Effector CD4-positive, alpha-beta T cell (primary cell): ENCODE data around the gene GALNTL6.

Source experiments
- DNase-seq: peaks from one replicate; pipeline ENCODE4 v3.0.0-alpha.2; 2020

The GALNTL6 gene

GRCh38 chr4:172127168-172127567 is 314.0 kb downstream of the GALNTL6 start:
- no peak for DNase-seq

- DNase-seq: no peak
Observed at GRCh38 chr4:172129593-172129992, 316.4 kb downstream of the GALNTL6 start.

GRCh38 chr4:172134521-172134920 is 321.3 kb downstream of the GALNTL6 start:
- no peak for DNase-seq

GRCh38 chr4:172141025-172141424 is 327.8 kb downstream of the GALNTL6 start:
- no peak for DNase-seq

GRCh38 chr4:172142281-172142741 is 329.1 kb downstream of the GALNTL6 start:
- no peak for DNase-seq

GRCh38 chr4:172143605-172144314 is 330.6 kb downstream of the GALNTL6 start:
- no peak for DNase-seq

- DNase-seq: no peak
Observed at GRCh38 chr4:172147687-172148086, 334.5 kb downstream of the GALNTL6 start.

- no peak for DNase-seq
Observed at GRCh38 chr4:172149329-172149728, 336.1 kb downstream of the GALNTL6 start.

- DNase-seq: no peak
Observed at GRCh38 chr4:172152284-172152683, 339.1 kb downstream of the GALNTL6 start.

- no peak for DNase-seq
Observed at GRCh38 chr4:172153719-172154118, 340.5 kb downstream of the GALNTL6 start.

GRCh38 chr4:172155838-172156345 is 342.7 kb downstream of the GALNTL6 start:
- DNase-seq: no peak

- DNase-seq: no peak
Observed at GRCh38 chr4:172157946-172158345, 344.7 kb downstream of the GALNTL6 start.

- DNase-seq: no peak
Observed at GRCh38 chr4:172163215-172163614, 350.0 kb downstream of the GALNTL6 start.

- no peak for DNase-seq
Observed at GRCh38 chr4:172168888-172169287, 355.7 kb downstream of the GALNTL6 start.

- DNase-seq: no peak
Observed at GRCh38 chr4:172169871-172170270, 356.7 kb downstream of the GALNTL6 start.

- DNase-seq: no peak
Observed at GRCh38 chr4:172173206-172173605, 360.0 kb downstream of the GALNTL6 start.

- DNase-seq: no peak
Observed at GRCh38 chr4:172177382-172177781, 364.2 kb downstream of the GALNTL6 start.

GRCh38 chr4:172188248-172188988 is 375.2 kb downstream of the GALNTL6 start:
- DNase-seq: no peak

GRCh38 chr4:172202480-172203076 is 389.4 kb downstream of the GALNTL6 start:
- no peak for DNase-seq

GRCh38 chr4:172207258-172207657 is 394.1 kb downstream of the GALNTL6 start:
- DNase-seq: no peak

- no peak for DNase-seq
Observed at GRCh38 chr4:172207886-172208285, 394.7 kb downstream of the GALNTL6 start.

GRCh38 chr4:172220679-172221078 is 407.5 kb downstream of the GALNTL6 start:
- DNase-seq: no peak

GRCh38 chr4:172225457-172225856 is 412.3 kb downstream of the GALNTL6 start:
- DNase-seq: no peak

- no peak for DNase-seq
Observed at GRCh38 chr4:172232966-172233365, 419.8 kb downstream of the GALNTL6 start.
